Measurements from ENCODE around the gene TTLL9. TPM values are rescaled to one million over a fixed set of nuclear protein-coding genes. Genes with fewer than 3 reads are reported as not detected.

TTLL9 gene
- total and polyA plus RNA-seq, 2 of the 13 experiments (the other 11 are each of a cell fraction or from before 2014, with no cell fraction given), result not detected

- TF ChIP-seq HBP1 (CRISPR knock-in tag; IDR thresholded peaks at IDR 0.05; ENCODE audit: low read depth) (no peak; the same call in 1 of the 2 replicates), MXD4 (CRISPR knock-in tag; IDR thresholded peaks at IDR 0.05) (no peak), ZNF441 (CRISPR knock-in tag; IDR thresholded peaks at IDR 0.05; ENCODE audit: borderline replicate concordance) (no peak), CREB3 (CRISPR knock-in tag; IDR thresholded peaks at IDR 0.05) (no peak), ZNF790 (CRISPR knock-in tag; IDR thresholded peaks at IDR 0.05; ENCODE audit: borderline replicate concordance) (no peak), HNRNPK (IDR thresholded peaks at IDR 0.05; ENCODE audit: low read depth, low read length, poor library complexity, severe bottlenecking) (no peak), HNRNPUL1 (IDR thresholded peaks at IDR 0.05; ENCODE audit: low read depth, low read length) (no peak), ZSCAN21 (CRISPR knock-in tag; IDR thresholded peaks at IDR 0.05; ENCODE audit: borderline replicate concordance) (no peak), MLXIP (CRISPR knock-in tag; IDR thresholded peaks at IDR 0.05; ENCODE audit: borderline replicate concordance) (no peak), ZBTB7A (CRISPR knock-in tag; IDR thresholded peaks at IDR 0.05) (no peak; the same call in 1 of the 2 replicates), PRPF4 (IDR thresholded peaks at IDR 0.05; ENCODE audit: low read depth, low read length, poor library complexity, severe bottlenecking) (no peak), ARNT (IDR thresholded peaks at IDR 0.05) (no peak), ZNF572 (CRISPR knock-in tag; IDR thresholded peaks at IDR 0.05) (no peak), ZNF367 (CRISPR knock-in tag; IDR thresholded peaks at IDR 0.05; ENCODE audit: borderline replicate concordance) (no peak), HNRNPL (IDR thresholded peaks at IDR 0.05; ENCODE audit: low read depth, low read length) (0 out of 2 replicates have a peak, but pooled peaks have one; percentile 23), CENPT (CRISPR knock-in tag; IDR thresholded peaks at IDR 0.05; ENCODE audit: low read depth) (no peak), ZKSCAN1 (IDR thresholded peaks at IDR 0.05; ENCODE audit: low read length) (no peak; the same call in 1 of the 2 replicates), ZNF446 (CRISPR knock-in tag; IDR thresholded peaks at IDR 0.05) (no peak), ZMAT5 (CRISPR knock-in tag; IDR thresholded peaks at IDR 0.05; ENCODE audit: borderline replicate concordance, low read depth) (no peak)
Observed at GRCh38 chr20:31835977-31836852, 34.2 kb upstream of the TTLL9 start (continued).

All from HepG2 (cell line).